GM20431 (cell line): ENCODE data around the gene MSMO1.
"Not testable (repeated sequence)": the region's sequence is repeated elsewhere in the genome, so short reads cannot be mapped to it uniquely, and the experiment has no call there.

Experiments used
- in situ Hi-C: fragments of 300-500 bp; cut with MseI, MboI; formaldehyde crosslinking; loops from one replicate; pipeline ENCODE4 v1.15.0; 2020; ENCODE audit warnings: low sequenced_read_pairs; ENCODE audit not compliant: unreplicated experiment

The MSMO1 gene

GRCh38 chr4:165327211-165328100, at the start of gene MSMO1:
Gene MSMO1, plus strand, starts transcription at chr4:165327669. Its CDS starts 5,702 bp downstream, at chr4:165333371.
- in situ Hi-C loops: no loop called here

GRCh38 chr4:165279531-165279930, 47.9 kb upstream of the MSMO1 start:
- in situ Hi-C loops: not testable (repeated sequence)

DNA sequence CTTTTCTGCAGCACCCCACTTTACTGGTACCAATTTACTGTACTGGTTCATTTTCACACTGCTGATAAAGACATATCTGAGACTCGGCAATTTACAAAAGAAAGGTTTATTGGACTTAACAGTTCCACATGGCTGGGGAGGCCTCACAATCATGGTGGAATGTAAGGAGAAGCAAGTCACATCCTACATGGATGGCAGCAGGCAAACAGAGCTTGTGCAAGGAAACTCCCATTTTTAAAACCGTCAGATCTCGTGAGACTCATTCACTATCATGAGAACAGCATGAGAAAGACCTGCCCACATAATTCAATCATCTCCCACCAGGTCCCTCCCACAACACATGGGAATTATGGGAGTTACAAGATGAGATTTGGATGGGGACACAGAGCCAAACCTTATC, 42.8 kb upstream of the MSMO1 start:
- in situ Hi-C loops: not testable (repeated sequence)

- in situ Hi-C loops: not testable (repeated sequence)
These were observed 40.7 kb upstream of the MSMO1 start for GRCh38 chr4:165286619-165287340.

DNA sequence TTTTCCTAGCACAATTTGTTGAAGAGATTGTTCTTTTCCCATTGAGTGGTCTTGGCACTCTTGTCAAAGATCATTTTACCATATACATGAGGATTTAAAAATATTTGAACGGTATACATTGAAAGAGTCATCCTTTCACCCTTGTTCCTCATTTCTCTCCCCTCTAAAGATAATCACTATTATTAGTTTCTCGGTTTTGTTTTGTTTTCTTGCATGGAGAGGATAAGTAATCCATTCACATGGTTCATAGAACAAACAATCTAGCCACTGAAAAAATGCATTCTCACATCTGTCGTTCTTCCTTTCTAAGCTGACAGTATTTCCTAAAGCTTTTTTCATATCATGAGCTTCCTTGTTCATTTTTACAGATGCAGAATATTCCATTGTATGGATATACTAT, 39.2 kb upstream of the MSMO1 start:
- in situ Hi-C loops: no loop called here

DNA sequence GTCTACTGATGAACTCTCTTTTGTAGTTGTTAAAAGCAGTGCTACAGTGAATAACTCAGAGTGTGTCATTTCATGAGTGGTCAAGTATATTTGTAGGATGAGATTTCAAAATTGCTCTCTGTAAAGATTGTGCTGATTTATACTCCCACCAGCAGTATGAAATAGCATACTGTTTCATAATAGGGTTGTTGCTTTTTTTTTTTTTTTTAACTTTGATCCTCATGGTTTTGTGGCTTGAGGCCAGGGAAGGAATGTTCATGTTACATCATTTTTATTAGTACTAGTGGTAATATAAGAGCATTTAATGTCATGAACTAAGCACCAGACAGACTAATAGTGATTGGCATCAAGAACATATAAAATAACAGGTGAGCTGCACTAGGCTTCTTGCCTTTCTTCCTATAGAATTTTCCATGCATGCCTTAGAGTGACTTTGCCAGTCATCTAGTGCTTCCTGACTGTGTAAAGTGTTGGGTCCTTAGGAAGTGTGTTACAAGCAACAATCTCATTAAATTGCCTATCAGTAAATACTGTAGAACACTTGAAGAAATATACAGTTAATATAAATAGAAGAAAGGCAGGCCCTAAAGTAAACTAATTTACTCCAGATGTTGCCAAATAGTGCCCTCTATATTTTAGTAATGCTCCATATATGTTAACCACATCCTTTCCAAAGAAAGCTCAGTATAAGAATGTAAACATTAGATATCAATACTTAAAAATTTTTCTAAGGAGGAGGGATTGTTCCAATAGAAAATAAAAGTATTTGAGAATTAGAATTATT, 38.6 kb upstream of the MSMO1 start:
- in situ Hi-C loops: no loop called here

- in situ Hi-C loops: no loop called here
These were observed 38.1 kb upstream of the MSMO1 start for GRCh38 chr4:165289423-165289785.

DNA sequence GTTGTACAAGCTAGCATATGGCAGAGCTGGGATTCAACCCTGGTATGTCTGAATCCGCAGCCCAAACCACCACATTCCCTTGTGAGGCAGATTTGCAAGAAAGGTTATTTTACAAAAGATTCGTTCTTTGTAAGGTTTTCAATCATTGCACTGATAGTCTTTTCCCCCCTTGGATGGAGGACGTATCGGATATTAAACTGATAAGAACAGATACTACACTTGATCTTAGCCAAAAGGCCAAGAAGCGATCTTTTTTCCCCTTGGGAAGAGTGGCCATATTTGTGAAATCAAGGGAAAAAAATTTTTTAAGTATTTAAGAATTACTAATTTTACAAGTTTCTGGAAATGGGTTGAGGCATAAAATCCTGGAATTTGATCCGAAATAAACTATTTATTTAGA, 34.4 kb upstream of the MSMO1 start:
- in situ Hi-C loops: no loop called here

- in situ Hi-C loops: no loop called here
These were observed 33.4 kb upstream of the MSMO1 start for GRCh38 chr4:165293927-165294649.

DNA sequence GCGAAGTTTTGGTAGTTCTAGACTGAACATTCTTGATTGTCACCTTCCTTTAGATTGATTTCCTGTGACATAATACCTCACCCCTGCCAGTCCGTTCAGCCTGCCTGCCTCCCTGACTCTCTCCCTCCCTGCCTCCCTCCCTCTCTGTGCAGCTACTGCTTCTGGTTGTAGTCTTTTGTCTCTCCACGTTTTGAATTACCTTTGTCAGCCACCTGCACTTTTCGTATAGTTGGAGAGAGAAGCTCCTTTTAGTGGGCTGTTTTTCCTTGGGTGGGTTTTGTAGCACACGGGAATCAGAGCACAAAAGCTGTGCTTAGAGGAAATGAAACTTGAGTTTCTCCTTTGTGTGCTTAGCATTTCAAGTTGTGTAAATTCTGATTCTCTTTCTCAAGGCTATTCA, 32.6 kb upstream of the MSMO1 start:
- in situ Hi-C loops: no loop called here

DNA sequence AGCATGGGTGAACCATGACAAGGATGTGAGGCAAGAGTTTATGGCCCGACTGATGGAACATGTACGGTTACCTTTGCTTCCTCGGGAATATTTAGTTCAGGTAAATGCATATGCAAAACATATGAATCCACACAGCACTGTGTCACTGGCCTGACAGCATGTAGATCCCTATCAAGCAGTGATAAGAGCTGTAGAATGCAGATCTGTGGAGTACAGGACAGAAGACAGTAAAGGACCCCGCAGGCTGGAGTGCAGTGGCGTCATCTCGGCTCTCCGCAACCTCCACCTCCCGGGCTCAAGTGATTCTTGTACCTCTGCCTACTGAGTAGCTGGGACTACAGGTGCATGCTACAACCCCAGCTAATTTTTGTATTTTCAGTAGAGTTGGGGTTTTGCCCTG, 29.8 kb upstream of the MSMO1 start:
- in situ Hi-C loops: no loop called here

DNA sequence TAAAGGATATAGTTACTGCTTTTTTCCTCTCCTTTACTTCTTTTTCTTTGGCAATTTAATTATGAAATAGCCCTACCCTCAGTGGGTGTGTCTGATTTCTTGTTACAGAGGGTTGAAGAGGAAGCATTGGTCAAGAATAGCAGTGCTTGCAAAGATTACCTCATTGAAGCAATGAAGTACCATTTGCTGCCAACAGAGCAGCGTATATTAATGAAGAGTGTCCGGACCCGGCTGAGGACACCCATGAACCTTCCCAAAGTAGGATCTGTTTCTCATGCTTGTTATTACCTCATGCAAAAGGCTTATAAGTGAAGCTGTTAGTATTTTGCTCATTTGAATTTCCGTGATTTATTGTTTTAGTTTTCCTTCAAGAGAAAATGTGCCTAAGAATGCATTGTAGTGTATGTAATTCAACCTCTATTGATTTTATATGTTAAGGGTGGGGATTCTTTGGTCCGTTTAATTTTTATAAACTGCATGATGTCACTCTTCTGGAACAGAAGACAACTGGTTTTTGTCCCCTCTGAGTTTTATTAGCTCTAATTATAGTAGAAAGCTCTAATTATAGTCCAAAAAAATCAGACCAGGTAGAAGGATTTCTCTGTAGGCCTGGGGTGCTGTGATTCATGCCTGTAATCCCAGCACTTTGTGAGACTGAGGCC, 27.9 kb upstream of the MSMO1 start:
- in situ Hi-C loops: no loop called here

DNA sequence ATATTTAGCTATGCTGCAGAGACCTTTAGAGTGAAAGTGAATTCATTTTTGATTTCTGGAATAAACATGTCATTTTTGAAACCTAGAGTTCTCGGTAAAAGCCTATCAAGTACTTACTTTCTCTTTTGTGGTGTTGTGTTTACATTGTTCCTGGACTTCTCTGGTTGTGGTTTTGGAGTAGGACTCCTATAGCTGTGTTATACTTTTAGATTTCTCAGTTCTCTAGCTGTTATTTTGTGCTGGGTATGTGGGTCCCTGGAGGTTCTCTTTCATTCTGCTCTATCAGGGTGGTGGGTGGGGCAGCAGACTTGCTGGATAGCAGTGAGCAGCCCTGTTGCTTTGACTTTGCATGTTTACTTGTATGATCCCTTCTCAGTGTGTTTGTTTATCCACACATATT, 25.6 kb upstream of the MSMO1 start:
- in situ Hi-C loops: no loop called here

GRCh38 chr4:165302658-165303057, 24.8 kb upstream of the MSMO1 start:
- in situ Hi-C loops: no loop called here

DNA sequence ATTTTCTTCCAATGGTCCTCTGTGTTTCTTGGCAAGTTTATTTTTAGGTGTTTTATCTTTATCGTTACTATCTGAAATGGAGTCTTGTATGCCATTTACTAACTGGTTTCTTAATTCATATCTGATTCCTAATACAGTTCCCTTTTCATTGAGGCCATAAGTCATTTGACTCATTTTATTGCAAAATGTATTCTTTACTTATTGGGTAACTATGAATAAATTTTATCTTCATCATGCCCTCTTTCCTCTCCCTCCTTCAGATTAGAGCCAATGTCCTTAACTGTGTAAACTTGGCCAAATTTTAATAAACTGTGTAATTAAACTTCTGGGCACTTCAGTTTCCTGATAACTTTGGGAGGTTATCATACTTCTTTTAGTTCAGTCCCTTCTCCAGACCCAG, 19.3 kb upstream of the MSMO1 start:
- in situ Hi-C loops: no loop called here

GRCh38 chr4:165308606-165309005, 18.9 kb upstream of the MSMO1 start:
- in situ Hi-C loops: no loop called here

- in situ Hi-C loops: no loop called here
These were observed 18.0 kb upstream of the MSMO1 start for GRCh38 chr4:165309456-165309855.

DNA sequence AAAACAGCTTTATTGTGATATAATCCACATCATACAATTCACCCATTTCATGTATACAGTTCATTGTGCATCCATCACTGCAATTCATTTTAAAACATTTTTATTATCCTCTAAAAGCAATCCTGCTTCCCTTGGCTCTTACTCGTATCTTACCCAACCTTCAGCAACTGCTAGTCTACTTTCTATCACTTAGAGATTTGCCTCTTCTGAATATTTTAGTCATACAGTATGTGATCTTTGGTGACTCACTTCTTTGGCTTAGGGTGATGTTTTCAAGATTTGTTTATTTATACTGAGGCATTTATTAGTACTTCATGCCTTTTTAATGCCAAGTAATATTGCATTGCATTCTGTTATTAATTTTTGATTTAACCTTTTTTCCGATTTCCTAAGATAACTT, 15.0 kb upstream of the MSMO1 start:
- in situ Hi-C loops: no loop called here

DNA sequence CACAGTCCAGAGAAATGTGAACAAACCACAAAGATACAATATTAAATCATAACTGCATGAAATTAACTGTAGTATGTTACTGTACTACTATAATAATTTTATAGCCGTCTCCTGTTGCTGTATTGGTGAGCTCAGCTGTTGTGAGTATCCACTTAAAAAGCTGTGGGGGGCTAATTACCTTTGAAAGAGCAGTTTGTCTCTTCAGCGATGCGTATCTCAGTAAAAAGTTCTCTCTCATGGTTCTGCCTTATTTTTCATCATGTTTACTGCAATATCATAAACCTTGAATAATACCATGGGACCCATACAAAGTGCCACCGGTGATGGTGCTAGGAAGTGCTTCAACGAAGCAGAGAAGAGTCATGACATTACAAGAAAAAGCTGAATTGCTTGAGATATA, 8.4 kb upstream of the MSMO1 start:
- in situ Hi-C loops: no loop called here

GRCh38 chr4:165319509-165319908, 8.0 kb upstream of the MSMO1 start:
- in situ Hi-C loops: no loop called here
